NCI-H2227 treated with DMSO at 0.1 percent for 48 hours (cell line): Measurements from ENCODE around the gene IRX2.

Experiments
- DNase-seq: peaks from one replicate; lab custom pipeline; 2025; lab: John Stamatoyannopoulos, UW

IRX2 gene

GRCh38 chr5:2714026-2714425, 37.5 kb downstream of the IRX2 start:
- DNase-seq: no peak

- no peak for DNase-seq
These were observed 39.7 kb downstream of the IRX2 start for GRCh38 chr5:2711446-2712425.

- DNase-seq: no peak
These were observed 40.6 kb downstream of the IRX2 start for GRCh38 chr5:2710910-2711309.

- no peak for DNase-seq
These were observed 41.3 kb downstream of the IRX2 start for GRCh38 chr5:2709976-2710689.

- DNase-seq: no peak
These were observed 42.7 kb downstream of the IRX2 start for GRCh38 chr5:2708751-2709150.

- DNase-seq: no peak
These were observed 43.3 kb downstream of the IRX2 start for GRCh38 chr5:2708132-2708531.

GRCh38 chr5:2705861-2706260, 45.6 kb downstream of the IRX2 start:
- no peak for DNase-seq

- DNase-seq: no peak
These were observed 46.5 kb downstream of the IRX2 start for GRCh38 chr5:2704806-2705645.

GRCh38 chr5:2704111-2704510, 47.4 kb downstream of the IRX2 start:
- no peak for DNase-seq

- DNase-seq: no peak
These were observed 47.9 kb downstream of the IRX2 start for GRCh38 chr5:2703615-2704014.

- DNase-seq: no peak
These were observed 48.4 kb downstream of the IRX2 start for GRCh38 chr5:2703041-2703440.

- DNase-seq: no peak
These were observed 49.2 kb downstream of the IRX2 start for GRCh38 chr5:2702096-2702879.

GRCh38 chr5:2701592-2701991, 49.9 kb downstream of the IRX2 start:
- no peak for DNase-seq

- DNase-seq: no peak
These were observed 50.6 kb downstream of the IRX2 start for GRCh38 chr5:2700876-2701275.

- DNase-seq: no peak
These were observed 51.8 kb downstream of the IRX2 start for GRCh38 chr5:2699686-2700085.

- DNase-seq: no peak
These were observed 52.2 kb downstream of the IRX2 start for GRCh38 chr5:2699231-2699630.

- no peak for DNase-seq
These were observed 52.9 kb downstream of the IRX2 start for GRCh38 chr5:2698581-2698980.

- no peak for DNase-seq
These were observed 53.9 kb downstream of the IRX2 start for GRCh38 chr5:2697446-2698200.

GRCh38 chr5:2697041-2697440, 54.4 kb downstream of the IRX2 start:
- no peak for DNase-seq
